Effector memory CD4-positive, alpha-beta T cell (primary cell): ENCODE data around the gene TPP2.

Experiments
- DNase-seq, 3 donors: peaks; one replicate each; pipeline ENCODE4 v3.0.0-alpha.2; 2020
- H3K27ac ChIP-seq: 2 replicates; pipeline ENCODE4 v1.7.0; 2013; ENCODE audit warnings: mild to moderate bottlenecking, low read length, moderate library complexity; ENCODE audit not compliant: insufficient read depth, poor library complexity, severe bottlenecking
- H3K27me3 ChIP-seq: replicated peaks from 2 replicates; pipeline ENCODE4 v1.7.0; 2013; ENCODE audit warnings: mild to moderate bottlenecking, low read length; ENCODE audit not compliant: insufficient read depth, control insufficient read depth, poor library complexity, severe bottlenecking
- H3K36me3 ChIP-seq: 2 replicates; pipeline ENCODE4 v1.7.0; 2013; ENCODE audit warnings: mild to moderate bottlenecking, low read length, moderate library complexity; ENCODE audit not compliant: control insufficient read depth, insufficient read depth
- H3K4me1 ChIP-seq: 2 replicates; pipeline ENCODE4 v1.7.0; 2013; ENCODE audit warnings: low read length, mild to moderate bottlenecking; ENCODE audit not compliant: control insufficient read depth, insufficient read depth, poor library complexity, severe bottlenecking
- H3K4me3 ChIP-seq: 2 replicates; pipeline ENCODE4 v1.7.0; 2013; ENCODE audit warnings: low read length, low read depth, mild to moderate bottlenecking; ENCODE audit not compliant: insufficient read depth, poor library complexity, severe bottlenecking
- H3K9me3 ChIP-seq: 2 replicates; pipeline ENCODE4 v1.7.0; 2013; ENCODE audit warnings: mild to moderate bottlenecking, low read length, moderate library complexity; ENCODE audit not compliant: control insufficient read depth

TPP2 gene

DNA sequence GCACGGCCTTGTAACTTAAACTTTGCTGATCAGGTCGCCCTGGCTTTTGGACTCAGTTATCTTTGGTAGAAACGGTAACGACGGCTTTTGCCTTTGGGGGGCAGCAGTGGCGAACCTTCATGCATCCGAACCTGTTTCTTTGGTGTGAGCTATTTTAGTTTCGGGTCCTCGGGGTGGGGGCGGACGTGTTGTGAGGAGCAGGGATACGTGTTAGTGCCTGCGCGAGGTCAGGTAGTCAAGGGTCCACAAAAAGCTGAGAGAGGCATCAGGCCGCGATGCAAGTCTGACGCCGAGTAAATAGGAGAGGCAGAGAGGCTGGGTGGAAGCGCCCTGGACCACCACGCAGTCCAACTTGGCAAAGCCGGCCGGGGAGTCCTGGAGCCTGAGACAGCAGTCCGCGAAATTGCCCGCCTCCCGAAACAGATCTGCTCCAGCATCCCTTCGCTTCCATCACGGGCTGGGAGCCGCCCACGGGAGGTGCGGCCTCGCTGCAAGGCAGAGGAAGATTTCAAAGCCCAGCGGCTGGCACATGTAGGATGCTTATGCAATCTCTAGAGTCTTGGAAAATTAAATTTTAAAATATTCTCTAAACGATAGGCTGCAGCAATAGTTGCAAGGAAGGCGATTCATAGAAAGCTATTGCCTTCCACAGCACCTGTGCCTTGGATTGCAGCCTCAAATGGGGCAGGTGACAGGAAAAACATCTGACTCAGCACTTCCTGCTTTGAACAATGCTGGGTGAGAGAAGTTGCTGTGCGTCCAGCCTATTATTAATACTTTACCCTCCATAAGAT lies 4.6 kb upstream of the TPP2 start:
- Histone ChIP-seq H3K9me3 (no peaks in the 10 kb centered on the region), H3K4me3 (peak overlapping the region; percentile 84), H3K27me3 (no peaks in the 10 kb centered on the region), H3K36me3 (no peaks in the 10 kb centered on the region), H3K27ac (peak overlapping the region; percentile 86), H3K4me1 (peaks cover 15% of the 10 kb centered on the region)
- peak; percentile 37 to 58 (median 57) for DNase-seq

GRCh38 chr13:102593466-102593865 lies 3.3 kb upstream of the TPP2 start:
- Histone ChIP-seq H3K36me3 (no peaks in the 10 kb centered on the region), H3K27me3 (no peaks in the 10 kb centered on the region), H3K4me3 (no peak overlapping the region), H3K4me1 (peaks cover 15% of the 10 kb centered on the region), H3K9me3 (no peaks in the 10 kb centered on the region), H3K27ac (peak overlapping the region; percentile 86)
- no peak for DNase-seq

- Histone ChIP-seq H3K27me3 (no peaks in the 10 kb centered on the region), H3K4me1 (peaks cover 25% of the 10 kb centered on the region), H3K9me3 (no peaks in the 10 kb centered on the region), H3K27ac (peak overlapping the region; percentile 97), H3K4me3 (peak overlapping the region; percentile 88), H3K36me3 (no peaks in the 10 kb centered on the region)
- peak in 1 of 3 donors; percentile 6 for DNase-seq
These were observed 509 bp downstream of the TPP2 start for GRCh38 chr13:102597029-102597961.

DNA sequence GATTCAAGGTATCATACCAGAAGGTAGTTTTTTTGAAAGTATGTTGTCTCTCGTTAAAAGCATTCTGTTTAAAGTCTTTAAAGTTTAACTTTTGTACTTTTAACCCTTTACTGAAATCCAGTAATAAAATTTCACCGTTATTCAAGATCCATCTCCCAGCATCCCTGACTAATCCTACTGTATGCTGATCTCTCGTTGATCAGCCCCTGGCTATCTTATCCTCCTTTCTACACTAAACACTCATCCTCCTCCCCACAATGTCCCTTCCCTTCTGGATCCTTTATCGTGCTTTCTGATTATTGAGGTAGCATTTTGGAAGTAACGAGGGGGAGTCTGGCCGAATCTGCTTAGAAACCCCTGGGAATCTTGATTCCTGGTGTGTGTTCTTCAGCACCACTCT lies 1.3 kb downstream of the TPP2 start:
- H3K4me1 ChIP-seq, result peaks cover 18% of the 10 kb centered on the region
- H3K36me3 ChIP-seq, result no peaks in the 10 kb centered on the region
- DNase-seq, result no peak
- H3K4me3 ChIP-seq, result peak overlapping the region; percentile 88
- H3K27me3 ChIP-seq, result no peaks in the 10 kb centered on the region
- H3K27ac ChIP-seq, result peak overlapping the region; percentile 42
- no peaks in the 10 kb centered on the region for H3K9me3 ChIP-seq

DNA sequence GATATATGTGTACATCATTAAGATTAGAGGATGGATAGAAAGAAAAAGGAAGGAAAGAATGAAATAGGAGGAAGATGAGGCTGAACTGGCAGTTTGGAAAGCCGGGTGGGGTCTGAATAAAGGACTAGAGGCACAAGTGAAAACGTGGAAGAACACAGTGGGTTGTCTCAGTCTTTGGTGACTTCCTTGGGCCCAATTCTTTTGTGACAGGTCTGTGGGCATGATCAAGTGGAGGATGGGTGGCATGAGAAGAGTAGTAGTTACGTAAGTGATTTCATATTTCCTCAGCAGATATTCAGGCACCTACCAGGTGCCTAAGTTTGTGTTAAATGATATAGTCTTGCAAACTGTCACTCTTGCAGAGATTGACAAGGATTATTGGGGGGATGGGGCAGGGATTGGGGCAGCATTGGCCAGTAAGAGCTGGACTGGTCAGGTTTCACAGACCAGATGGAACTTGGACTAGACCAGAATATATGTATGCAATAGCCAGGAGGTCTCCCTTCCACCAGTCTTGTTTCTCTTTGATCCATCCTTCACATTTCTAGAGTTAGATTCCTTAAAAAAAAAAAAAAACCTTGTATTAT lies 2.7 kb downstream of the TPP2 start:
- Histone ChIP-seq H3K4me3 (peak overlapping the region; percentile 9), H3K27ac (no peak overlapping the region), H3K9me3 (no peaks in the 10 kb centered on the region), H3K27me3 (no peaks in the 10 kb centered on the region), H3K4me1 (peaks cover 16% of the 10 kb centered on the region), H3K36me3 (no peaks in the 10 kb centered on the region)
- DNase-seq, result no peak

GRCh38 chr13:102606537-102607309 lies 9.9 kb downstream of the TPP2 start:
- Histone ChIP-seq H3K27me3 (no peaks in the 10 kb centered on the region), H3K36me3 (peaks cover 41% of the 10 kb centered on the region), H3K4me1 (no peaks in the 10 kb centered on the region), H3K27ac (no peak overlapping the region), H3K4me3 (no peak overlapping the region), H3K9me3 (no peaks in the 10 kb centered on the region)
- DNase-seq, result no peak

- H3K36me3 ChIP-seq, result peaks cover 41% of the 10 kb centered on the region
- no peaks in the 10 kb centered on the region for H3K4me1 ChIP-seq
- no peak overlapping the region for H3K27ac ChIP-seq
- H3K4me3 ChIP-seq, result no peak overlapping the region
- DNase-seq, result no peak
- H3K27me3 ChIP-seq, result no peaks in the 10 kb centered on the region
- no peaks in the 10 kb centered on the region for H3K9me3 ChIP-seq
These were observed 12.2 kb downstream of the TPP2 start for GRCh38 chr13:102608974-102609373.

- Histone ChIP-seq H3K9me3 (no peaks in the 10 kb centered on the region), H3K27me3 (no peaks in the 10 kb centered on the region), H3K4me3 (no peak overlapping the region), H3K4me1 (no peaks in the 10 kb centered on the region), H3K36me3 (peaks cover 41% of the 10 kb centered on the region), H3K27ac (no peak overlapping the region)
- DNase-seq, result no peak
These were observed 12.9 kb downstream of the TPP2 start for GRCh38 chr13:102609696-102610095.

- H3K9me3 ChIP-seq, result no peaks in the 10 kb centered on the region
- H3K36me3 ChIP-seq, result peaks cover 42% of the 10 kb centered on the region
- no peak overlapping the region for H3K4me3 ChIP-seq
- no peaks in the 10 kb centered on the region for H3K27me3 ChIP-seq
- DNase-seq, result no peak
- H3K27ac ChIP-seq, result no peak overlapping the region
- H3K4me1 ChIP-seq, result no peaks in the 10 kb centered on the region
These were observed 13.6 kb downstream of the TPP2 start for GRCh38 chr13:102610296-102610895.
